Activated CD4-positive, alpha-beta T cell treated with anti-CD3 and anti-CD28 coated beads for 4 hours (primary cell): ENCODE results near the gene DEFB108B.
"Not testable (repeated sequence)": the region's sequence is repeated elsewhere in the genome, so short reads cannot be mapped to it uniquely, and the experiment has no call there.

Experiments used
- DNase-seq, 2 donors: peaks; one replicate each; pipeline ENCODE4 v3.0.0-alpha.2; 2020

Gene DEFB108B

GRCh38 chr11:71821539-71821938, 11.5 kb upstream of the DEFB108B start:
- not testable (repeated sequence) for DNase-seq

DNA sequence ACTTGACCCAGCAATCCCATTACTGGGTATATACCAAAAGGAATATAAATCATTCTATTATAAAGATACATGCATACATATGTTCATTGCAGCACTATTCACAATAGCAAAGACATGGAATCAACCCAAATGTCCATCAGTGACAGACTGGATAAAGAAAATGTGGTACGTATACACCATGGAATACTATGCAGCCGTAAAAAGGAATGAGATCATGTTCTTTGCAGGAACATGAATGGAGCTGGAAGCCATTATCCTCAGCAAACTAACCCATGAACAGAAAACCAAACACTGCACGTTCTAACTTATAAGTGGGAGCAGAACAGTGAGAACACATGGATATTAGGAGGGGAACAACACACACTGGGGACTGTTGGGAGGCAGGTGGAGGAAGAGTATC, 3.8 kb upstream of the DEFB108B start:
- DNase-seq, result not testable (repeated sequence)

DNA sequence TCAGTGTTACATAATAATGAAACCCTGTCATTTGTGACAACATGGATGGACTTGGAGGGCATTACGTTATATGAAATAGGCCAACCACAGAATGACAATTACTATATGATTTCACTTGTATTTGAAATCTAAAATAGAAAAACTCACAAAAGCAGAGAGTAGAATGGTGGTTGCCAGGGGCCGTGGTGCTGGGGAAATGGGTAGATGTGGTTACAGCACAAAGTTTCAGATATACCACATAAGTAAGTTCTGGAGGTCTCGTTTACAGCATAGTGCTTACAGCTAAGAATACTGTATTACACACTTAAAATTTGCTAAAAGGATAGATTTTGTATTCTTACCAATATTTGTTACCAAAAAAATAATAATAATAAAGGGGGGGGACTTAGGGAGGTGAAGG, 3.3 kb upstream of the DEFB108B start:
- DNase-seq, result not testable (repeated sequence)

DNA sequence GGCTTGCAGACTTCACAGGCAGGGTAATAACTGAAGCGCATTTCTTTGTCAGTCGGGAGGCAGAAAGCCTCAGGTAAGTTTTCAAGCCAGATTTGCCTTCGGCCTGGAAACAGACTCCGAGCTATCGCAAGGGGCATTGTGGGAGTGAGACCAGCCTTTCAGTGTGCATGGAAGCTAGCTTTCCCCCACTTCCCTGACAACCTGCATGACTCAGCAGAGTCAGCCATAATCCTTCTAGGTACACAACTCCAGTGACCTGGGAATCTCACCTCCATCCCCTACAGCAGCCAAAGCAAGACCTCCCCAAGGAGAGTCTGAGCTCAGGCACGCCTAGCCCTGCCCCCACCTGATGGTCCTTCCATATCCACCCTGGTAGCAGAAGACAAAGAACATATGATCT, 9.7 kb downstream of the DEFB108B start:
- DNase-seq, result not testable (repeated sequence)

DNA sequence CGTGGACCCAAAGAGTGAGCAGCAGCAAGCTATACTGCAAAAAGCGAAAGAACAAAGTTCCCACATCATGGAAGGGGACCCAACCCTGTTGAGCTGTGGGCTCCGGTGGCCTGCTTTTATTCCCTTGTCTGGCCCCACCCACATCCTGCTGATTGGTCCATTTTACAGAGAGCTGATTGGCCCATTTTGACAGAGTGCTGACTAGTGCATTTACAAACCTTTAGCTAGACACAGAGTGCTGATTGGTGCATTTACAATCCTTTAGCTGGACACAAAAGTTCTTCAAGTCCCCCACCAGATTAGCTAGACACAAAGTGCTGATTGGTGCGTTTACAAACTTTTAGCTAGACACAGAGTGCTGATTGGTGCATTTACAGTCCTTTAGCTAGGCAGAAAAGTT, 10.4 kb downstream of the DEFB108B start:
- DNase-seq, result not testable (repeated sequence)

DNA sequence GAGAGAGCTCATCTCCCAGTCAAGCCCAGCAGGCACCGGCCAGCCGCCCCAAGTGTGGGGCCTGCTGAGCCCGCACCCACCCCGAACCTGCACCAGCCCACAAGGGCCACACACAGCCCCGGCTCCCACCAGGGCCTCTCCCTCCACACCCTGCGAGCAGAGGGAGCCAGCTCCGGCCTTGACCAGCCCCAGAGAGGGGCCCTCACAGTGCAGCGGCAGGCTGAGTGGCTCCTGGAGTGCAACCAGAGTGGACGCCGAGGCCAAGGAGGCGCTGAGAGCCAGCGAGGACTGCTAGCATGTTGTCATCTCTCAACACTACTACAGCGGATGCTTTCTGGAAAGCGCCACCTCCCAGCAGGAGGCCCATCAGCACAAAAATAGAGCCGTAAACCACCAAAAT, 10.9 kb downstream of the DEFB108B start:
- DNase-seq, result no peak

- not testable (repeated sequence) for DNase-seq
Observed at GRCh38 chr11:71853895-71854294, 20.9 kb downstream of the DEFB108B start.

DNA sequence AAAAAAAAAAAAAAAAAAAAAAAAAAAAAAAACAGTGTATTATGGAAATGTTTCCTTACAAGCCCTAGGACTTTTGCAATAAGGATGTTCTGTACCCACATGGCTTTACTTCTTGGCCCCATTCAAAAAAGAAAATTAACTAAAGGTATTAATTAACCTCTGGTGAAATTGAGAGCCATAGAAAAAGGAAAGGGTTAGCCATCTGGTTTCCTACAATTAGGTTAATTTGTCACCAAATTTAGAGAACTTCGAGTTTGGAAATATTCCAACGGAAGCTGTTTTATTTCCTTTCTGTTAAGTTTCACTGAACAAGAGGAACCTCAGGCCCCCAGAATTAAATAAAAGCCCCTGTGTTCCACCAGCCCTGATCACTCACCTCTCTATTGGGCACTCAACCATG, 22.9 kb downstream of the DEFB108B start:
- not testable (repeated sequence) for DNase-seq

- DNase-seq, result not testable (repeated sequence)
Observed at GRCh38 chr11:71860835-71861234, 27.8 kb downstream of the DEFB108B start.

- DNase-seq, result not testable (repeated sequence)
Observed at GRCh38 chr11:71863978-71864627, 31.1 kb downstream of the DEFB108B start.

- DNase-seq, result not testable (repeated sequence)
Observed at GRCh38 chr11:71867209-71867608, 34.2 kb downstream of the DEFB108B start.

DNA sequence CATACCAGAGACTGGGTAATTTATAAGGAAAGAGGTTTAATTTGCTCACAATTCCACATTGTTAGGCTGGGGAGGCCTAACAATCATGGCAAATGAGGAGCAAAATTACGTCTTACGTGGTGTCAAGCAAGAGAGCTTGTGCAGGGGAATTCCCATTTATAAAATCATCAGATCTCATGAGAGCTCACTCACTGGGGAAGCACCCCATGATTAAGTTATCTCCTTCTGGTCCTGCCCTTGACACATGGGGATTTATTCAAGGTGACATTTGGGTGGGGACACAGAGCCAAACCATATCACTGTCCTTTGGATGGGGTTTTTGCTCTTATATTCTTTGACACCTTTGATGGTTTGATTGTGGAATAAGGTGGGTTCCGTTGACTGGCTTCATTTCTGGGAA, 36.9 kb downstream of the DEFB108B start:
- DNase-seq, result not testable (repeated sequence)

- not testable (repeated sequence) for DNase-seq
Observed at GRCh38 chr11:71870661-71871060, 37.7 kb downstream of the DEFB108B start.

GRCh38 chr11:71876262-71876661, 43.3 kb downstream of the DEFB108B start:
- DNase-seq, result not testable (repeated sequence)

DNA sequence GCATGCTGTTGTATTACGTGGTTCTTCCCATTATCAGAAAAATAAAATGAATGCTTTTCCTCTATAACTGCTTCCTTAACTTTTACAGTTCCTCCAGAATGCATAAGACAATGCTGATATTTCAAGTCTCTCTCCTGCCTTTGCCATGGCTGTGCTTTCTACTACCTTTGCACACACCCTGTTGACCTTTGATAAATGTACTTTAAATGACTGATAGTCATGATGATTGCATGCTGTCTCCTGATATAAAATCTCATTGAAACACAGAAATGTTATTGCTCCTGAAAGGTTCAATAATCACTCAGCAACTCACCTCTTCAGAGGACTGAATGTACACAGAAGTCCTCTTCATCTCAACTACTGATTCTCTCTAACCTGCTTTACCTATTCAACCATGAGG, 45.1 kb downstream of the DEFB108B start, which contains the start of gene DEFB131B:
Gene DEFB131B (plus strand): TSS at position 395 of the 400 bp plus-strand sequence. CDS start 0 bp downstream, at position 395.
- not testable (repeated sequence) for DNase-seq

DNA sequence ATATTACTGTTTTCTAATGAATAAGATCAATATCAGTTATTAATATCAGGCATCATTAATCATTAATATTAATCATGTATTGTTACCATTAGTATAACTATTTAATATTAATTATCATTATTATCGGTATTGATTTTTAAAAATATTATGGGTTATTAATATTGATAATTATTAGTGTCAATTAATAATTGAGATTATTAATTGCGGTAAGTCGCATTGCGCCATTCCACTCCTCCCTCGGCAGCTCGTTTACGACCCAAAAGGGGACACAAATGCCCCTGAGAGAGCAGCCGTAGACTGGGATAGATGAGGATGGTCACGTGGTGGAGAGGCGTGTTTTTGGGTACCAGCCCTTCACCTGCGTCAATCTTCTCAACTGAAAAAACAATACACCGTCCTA, 52.8 kb downstream of the DEFB108B start:
- DNase-seq, result not testable (repeated sequence)
